GM12891 (cell line): ENCODE measurements around the gene RAP1B.

Experiments used
- PAX5 ChIP-seq: IDR thresholded peaks from 2 replicates; pipeline ENCODE4 v1.6.1; 2011; ENCODE audit warnings: low read length, moderate library complexity, mild to moderate bottlenecking; ENCODE audit not compliant: insufficient read depth, severe bottlenecking
- POLR2A ChIP-seq: IDR thresholded peaks from 2 replicates; pipeline ENCODE4 v1.6.1; 2011; ENCODE audit warnings: low read depth, low read length, control low read depth
- POLR2AphosphoS5 ChIP-seq: IDR thresholded peaks from 2 replicates; pipeline ENCODE4 v1.6.1; 2011; ENCODE audit warnings: low read depth, low read length, control low read depth
- POU2F2 ChIP-seq: IDR thresholded peaks from 2 replicates; pipeline ENCODE4 v1.6.1; 2011; ENCODE audit warnings: low read depth, mild to moderate bottlenecking, control low read depth, low read length, moderate library complexity
- SPI1 ChIP-seq: IDR thresholded peaks from 2 replicates; pipeline ENCODE4 v1.6.1; 2011; ENCODE audit warnings: low read depth, low read length, control low read depth
- TAF1 ChIP-seq: IDR thresholded peaks from 2 replicates; pipeline ENCODE4 v1.6.1; 2011; ENCODE audit warnings: low read depth, low read length, control low read depth

- TF ChIP-seq POLR2AphosphoS5 (no peak), POLR2A (no peak), TAF1 (no peak), SPI1 (no peak), PAX5 (no peak), POU2F2 (no peak)
Measured at GRCh38 chr12:68568922-68569569, 41.7 kb upstream of the RAP1B start.
